Superior temporal gyrus (tissue), 1 donor: ENCODE measurements around the gene TMEM144.

Experiments used
- DNase-seq: peaks from one replicate; pipeline ENCODE4 v3.0.0-alpha.2; 2016; ENCODE audit errors: extremely low spot score

TMEM144 gene

GRCh38 chr4:158209825-158210807 is at the start of gene TMEM144:
TMEM144 (plus strand) TSS chr4:158210486; CDS start chr4:158212668, 2,182 bp downstream.
- DNase-seq = peak; percentile 96

GRCh38 chr4:158161551-158162354 is 48.5 kb upstream of the TMEM144 start:
- no peak for DNase-seq

GRCh38 chr4:158162631-158163030 is 47.7 kb upstream of the TMEM144 start:
- DNase-seq = no peak

GRCh38 chr4:158163941-158164767 is 46.1 kb upstream of the TMEM144 start:
- DNase-seq = no peak

GRCh38 chr4:158164768-158165213 is 45.5 kb upstream of the TMEM144 start:
- DNase-seq = no peak

- DNase-seq = no peak
Observed at GRCh38 chr4:158166701-158167100, 43.6 kb upstream of the TMEM144 start.

- no peak for DNase-seq
Observed at GRCh38 chr4:158168606-158169005, 41.7 kb upstream of the TMEM144 start.

- DNase-seq = no peak
Observed at GRCh38 chr4:158169506-158169905, 40.8 kb upstream of the TMEM144 start.

- DNase-seq = no peak
Observed at GRCh38 chr4:158169931-158170690, 40.2 kb upstream of the TMEM144 start.

- no peak for DNase-seq
Observed at GRCh38 chr4:158170691-158171561, 39.4 kb upstream of the TMEM144 start.

- DNase-seq = peak; percentile 91
Observed at GRCh38 chr4:158172261-158173258, 37.7 kb upstream of the TMEM144 start, which contains the start of gene GASK1B. GASK1B (minus strand) TSS chr4:158173025; CDS start chr4:158171375, 1,650 bp downstream.

GRCh38 chr4:158176108-158176507 is 34.2 kb upstream of the TMEM144 start:
- no peak for DNase-seq

GRCh38 chr4:158176776-158177175 is 33.5 kb upstream of the TMEM144 start:
- no peak for DNase-seq

GRCh38 chr4:158179465-158179864 is 30.8 kb upstream of the TMEM144 start:
- no peak for DNase-seq

- no peak for DNase-seq
Observed at GRCh38 chr4:158181906-158182305, 28.4 kb upstream of the TMEM144 start.

GRCh38 chr4:158182736-158183135 is 27.6 kb upstream of the TMEM144 start:
- DNase-seq = no peak

GRCh38 chr4:158186815-158187214 is 23.5 kb upstream of the TMEM144 start:
- no peak for DNase-seq

GRCh38 chr4:158189422-158189821 is 20.9 kb upstream of the TMEM144 start:
- no peak for DNase-seq
